WTC11 (cell line): ENCODE results near the gene SMAD3.

ENCODE experiments used
- ATF3 ChIP-seq: sonication (generic); formaldehyde crosslinking; conservative IDR thresholded peaks from 2 replicates; pipeline ENCODE4 v1.8.1; 2022; ENCODE audit warnings: mild to moderate bottlenecking, missing genetic modification reagents
- CBFB ChIP-seq: sonication (generic); formaldehyde crosslinking; IDR thresholded peaks from 2 replicates; pipeline ENCODE4 v1.8.1; 2022; ENCODE audit warnings: mild to moderate bottlenecking, low read depth, missing genetic modification reagents
- E2F1 ChIP-seq: sonication (generic); formaldehyde crosslinking; IDR thresholded peaks from 2 replicates; pipeline ENCODE4 v1.8.0; 2022; ENCODE audit warnings: mild to moderate bottlenecking, missing genetic modification reagents
- USF1 ChIP-seq: sonication (generic); formaldehyde crosslinking; IDR thresholded peaks from 2 replicates; pipeline ENCODE4 v1.8.0; 2022; ENCODE audit warnings: mild to moderate bottlenecking, missing genetic modification reagents

GRCh38 chr15:67126551-67127330 lies 61.3 kb downstream of the SMAD3 start:
- TF ChIP-seq ATF3 (CRISPR knock-in tag): no peak
- TF ChIP-seq CBFB (CRISPR knock-in tag): no peak
- no peak for TF ChIP-seq E2F1 (CRISPR knock-in tag)
- no peak for TF ChIP-seq USF1 (CRISPR knock-in tag)
